Hepatocyte (in vitro differentiated cells): ENCODE results near the gene ZDHHC14. TPM values are rescaled to one million over a fixed set of nuclear protein-coding genes. Genes with fewer than 3 reads are reported as not detected.

Source experiments
- DNase-seq: peaks from one replicate; pipeline ENCODE4 v3.0.0-alpha.2; 2016; ENCODE audit warnings: low spot score
- H2AFZ ChIP-seq: fragments of 200-600 bp; sonication (generic); 2 replicates; pipeline ENCODE4 v1.6.0; 2016; ENCODE audit warnings: antibody characterized with exemption, mild to moderate bottlenecking
- H3K27ac ChIP-seq: fragments of 200-600 bp; sonication (generic); 2 replicates; pipeline ENCODE4 v1.5.1; 2016; ENCODE audit warnings: mild to moderate bottlenecking
- H3K27me3 ChIP-seq: fragments of 200-600 bp; sonication (generic); 2 replicates; pipeline ENCODE4 v1.6.1; 2016
- H3K36me3 ChIP-seq: fragments of 200-600 bp; sonication (generic); replicated peaks from 2 replicates; pipeline ENCODE4 v1.5.1; 2016; ENCODE audit warnings: low read depth; ENCODE audit not compliant: insufficient read depth
- H3K4me1 ChIP-seq: fragments of 200-600 bp; sonication (generic); 2 replicates; pipeline ENCODE4 v1.5.1; 2016; ENCODE audit warnings: mild to moderate bottlenecking, moderate library complexity; ENCODE audit not compliant: insufficient read depth
- H3K4me2 ChIP-seq: fragments of 200-600 bp; sonication (generic); 2 replicates; pipeline ENCODE4 v1.6.0; 2016
- H3K4me3 ChIP-seq: fragments of 200-600 bp; sonication (generic); 2 replicates; pipeline ENCODE4 v1.5.1; 2016; ENCODE audit warnings: mild to moderate bottlenecking
- H3K79me2 ChIP-seq: fragments of 200-600 bp; sonication (generic); 2 replicates; pipeline ENCODE4 v1.6.0; 2017; ENCODE audit warnings: mild to moderate bottlenecking
- H3K9me2 ChIP-seq: fragments of 200-600 bp; sonication (generic); replicated peaks from 2 replicates; pipeline ENCODE4 v1.6.0; 2017; ENCODE audit warnings: mild to moderate bottlenecking; ENCODE audit not compliant: insufficient read depth
- H3K9me3 ChIP-seq: fragments of 200-600 bp; sonication (generic); 2 replicates; pipeline ENCODE4 v1.5.1; 2016; ENCODE audit warnings: low read depth, mild to moderate bottlenecking
- H4K20me1 ChIP-seq: fragments of 200-600 bp; sonication (generic); 2 replicates; pipeline ENCODE4 v1.6.0; 2016; ENCODE audit warnings: mild to moderate bottlenecking; ENCODE audit not compliant: insufficient read depth, poor library complexity, severe bottlenecking
- CTCF ChIP-seq: fragments of 200-600 bp; sonication (generic); IDR thresholded peaks from 2 replicates; pipeline ENCODE4 v1.5.1; 2016; ENCODE audit warnings: antibody characterized with exemption, mild to moderate bottlenecking; ENCODE audit not compliant: poor library complexity
- EZH2 ChIP-seq: fragments of 200-600 bp; sonication (generic); IDR thresholded peaks from 2 replicates; pipeline ENCODE4 v1.6.1; 2016; ENCODE audit warnings: antibody characterized with exemption, mild to moderate bottlenecking, borderline replicate concordance
- EZH2phosphoT487 ChIP-seq: fragments of 200-600 bp; sonication (generic); IDR thresholded peaks from one replicate; pipeline ENCODE4 v1.6.1; 2018; ENCODE audit warnings: antibody characterized with exemption, mild to moderate bottlenecking, low read depth, moderate library complexity; ENCODE audit not compliant: unreplicated experiment, severe bottlenecking
- WGBS: methylation state at CpG from one replicate; pipeline ENCODE4 v1.1.6; 2016; ENCODE audit warnings: low lambda C conversion rate; ENCODE audit errors: missing lambda C conversion rate; 5-methylcytosine and 5-hydroxymethylcytosine counted together
- polyA plus RNA-seq: library from polyadenylated mRNA; unstranded; fragments of >200 nt; fragmentation: Nextera tagmentation; extraction: Ambion mirVana; gene quantifications from 2 replicates; pipeline ENCODE4 v1.2.1, GENCODE V29; 2016
- total RNA-seq: library from RNA; depleted of rRNA; stranded (reverse); fragments of >200 nt; gene quantifications from 2 replicates; pipeline ENCODE4 v1.2.3, GENCODE V29; 2014

Gene ZDHHC14
- total and polyA plus RNA-seq, 2 experiments from 2014 or later: 11.8 to 25.2 TPM

- no peaks in the 10 kb centered on the region for H4K20me1 ChIP-seq
- H2AFZ ChIP-seq: no peak overlapping the region
- no peaks in the 10 kb centered on the region for H3K9me2 ChIP-seq
- no peak overlapping the region for H3K27ac ChIP-seq
- H3K4me2 ChIP-seq: no peak overlapping the region
- no peaks in the 10 kb centered on the region for H3K27me3 ChIP-seq
- 95% methylated on average over 13 of the region's 13 CpGs for WGBS
- no peaks in the 10 kb centered on the region for H3K9me3 ChIP-seq
- no peaks in the 10 kb centered on the region for H3K36me3 ChIP-seq
- no peak for DNase-seq
- H3K4me1 ChIP-seq: no peaks in the 10 kb centered on the region
- no peaks in the 10 kb centered on the region for H3K79me2 ChIP-seq
- H3K4me3 ChIP-seq: no peak overlapping the region
- TF ChIP-seq CTCF (no peak), EZH2 (no peak), EZH2phosphoT487 (no peak)
These were observed 265.0 kb downstream of the ZDHHC14 start for GRCh38 chr6:157646012-157646411.

GRCh38 chr6:157647261-157647915, 266.4 kb downstream of the ZDHHC14 start:
- no peak overlapping the region for H3K4me2 ChIP-seq
- H3K9me3 ChIP-seq: no peaks in the 10 kb centered on the region
- TF ChIP-seq EZH2phosphoT487 (no peak), EZH2 (no peak), CTCF (no peak)
- WGBS: 97% methylated on average over 23 of the region's 23 CpGs
- H4K20me1 ChIP-seq: no peaks in the 10 kb centered on the region
- no peaks in the 10 kb centered on the region for H3K79me2 ChIP-seq
- no peaks in the 10 kb centered on the region for H3K36me3 ChIP-seq
- H3K27me3 ChIP-seq: no peaks in the 10 kb centered on the region
- H2AFZ ChIP-seq: no peak overlapping the region
- no peaks in the 10 kb centered on the region for H3K4me1 ChIP-seq
- H3K4me3 ChIP-seq: no peak overlapping the region
- no peaks in the 10 kb centered on the region for H3K9me2 ChIP-seq
- no peak for DNase-seq
- H3K27ac ChIP-seq: no peak overlapping the region

GRCh38 chr6:157648561-157648960, 267.6 kb downstream of the ZDHHC14 start:
- no peaks in the 10 kb centered on the region for H3K4me1 ChIP-seq
- no peaks in the 10 kb centered on the region for H3K27me3 ChIP-seq
- H2AFZ ChIP-seq: no peak overlapping the region
- no peak overlapping the region for H3K4me3 ChIP-seq
- H3K27ac ChIP-seq: no peak overlapping the region
- WGBS: 91% methylated on average over 5 of the region's 5 CpGs
- no peaks in the 10 kb centered on the region for H3K79me2 ChIP-seq
- TF ChIP-seq EZH2 (no peak), EZH2phosphoT487 (no peak), CTCF (no peak)
- H4K20me1 ChIP-seq: no peaks in the 10 kb centered on the region
- no peaks in the 10 kb centered on the region for H3K9me3 ChIP-seq
- no peaks in the 10 kb centered on the region for H3K36me3 ChIP-seq
- H3K9me2 ChIP-seq: no peaks in the 10 kb centered on the region
- no peak for DNase-seq
- no peak overlapping the region for H3K4me2 ChIP-seq
